Measurements from ENCODE around the gene ACSM2A. TPM values are rescaled to one million over a fixed set of nuclear protein-coding genes. Genes with fewer than 3 reads are reported as not detected.
"Not testable (repeated sequence)": the region's sequence is repeated elsewhere in the genome, so short reads cannot be mapped to it uniquely, and the experiment has no call there.

ACSM2A gene
- total RNA-seq (under 1 TPM in 1 of 4 donors, not detected in 3; 0.49 TPM), polyA plus RNA-seq (1 to 10 TPM in 1 of 3 donors, under 1 TPM in 1, not detected in 1; 0.06 to 1.2 TPM)

- H3K36me3 ChIP-seq; H3K4me3 ChIP-seq; H3K27ac ChIP-seq; H3K9me3 ChIP-seq; H3K27me3 ChIP-seq; intact Hi-C loops (cut with DNase I); DNase-seq; H3K4me1 ChIP-seq: not testable (repeated sequence)
- WGBS, 2 donors, result 55 to 76% methylated on average over 1 of the region's 1 CpG
These were observed at the start of gene ACSM2A for GRCh38 chr16:20451364-20451763. Gene ACSM2A, plus strand, starts transcription at chr16:20451521. Its CDS starts 8,594 bp downstream, at chr16:20460115.

DNA sequence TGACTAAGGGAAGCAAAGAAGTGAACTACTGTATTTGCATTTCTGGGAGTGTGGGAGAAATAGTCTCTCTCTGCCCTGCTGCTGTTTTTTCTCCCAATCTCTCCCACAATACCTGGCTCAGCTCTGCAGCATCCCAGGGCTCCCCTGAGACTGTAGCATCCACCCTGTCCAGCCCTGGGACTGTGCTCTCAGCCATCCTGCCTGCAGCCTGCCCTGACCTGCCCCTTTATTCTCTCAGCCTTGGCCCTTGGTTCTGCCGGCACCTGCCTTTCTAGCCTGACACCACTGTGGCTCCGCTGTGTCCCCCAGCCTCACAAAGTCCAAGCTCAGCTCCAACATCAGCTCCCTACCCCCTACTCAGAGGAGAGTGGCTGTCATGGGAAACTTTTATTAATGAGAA, 48.7 kb upstream of the ACSM2A start:
- H3K27ac ChIP-seq, result no peak overlapping the region

GRCh38 chr16:20404637-20405036, 46.7 kb upstream of the ACSM2A start, which contains the start of gene PDILT:
Gene PDILT, minus strand, starts transcription at chr16:20404737. Its CDS starts 5,437 bp downstream, at chr16:20399300.
- H3K4me1 ChIP-seq, result no peaks in the 10 kb centered on the region
- TF ChIP-seq POLR2A (IDR thresholded peaks at IDR 0.05) (no peak), CTCF (IDR thresholded peaks at IDR 0.05) (no peak), EP300 (IDR thresholded peaks at IDR 0.05) (no peak), POLR2AphosphoS5 (IDR thresholded peaks at IDR 0.05) (no peak)

More for the DNA sequence above, 48.7 kb upstream of the ACSM2A start:
- H3K27me3 ChIP-seq, result no peaks in the 10 kb centered on the region
- no peaks in the 10 kb centered on the region for H3K9me3 ChIP-seq
- intact Hi-C loops (cut with DNase I), result no loop called here
- no peaks in the 10 kb centered on the region for H3K36me3 ChIP-seq
- 92 to 98% methylated on average over 2 of the region's 2 CpGs for WGBS, 2 donors
- no peak for DNase-seq
- no peak overlapping the region for H3K4me3 ChIP-seq
- no peaks in the 10 kb centered on the region for H3K4me1 ChIP-seq
- no peak for TF ChIP-seq CTCF (IDR thresholded peaks at IDR 0.05)

GRCh38 chr16:20409398-20410120, 41.8 kb upstream of the ACSM2A start, which contains the start of gene ACSM5:
Gene ACSM5, plus strand, starts transcription at chr16:20409534. Its CDS starts 1,951 bp downstream, at chr16:20411485.
- no peaks in the 10 kb centered on the region for H3K27me3 ChIP-seq
- intact Hi-C loops (cut with DNase I), result no loop called here
- no peaks in the 10 kb centered on the region for H3K9me3 ChIP-seq
- H3K4me1 ChIP-seq, result no peaks in the 10 kb centered on the region
- DNase-seq, result peak; percentile 86
- H3K4me3 ChIP-seq, result peak within 1 kb of the TSS in 1 of 4 donors; percentile 13
- 82 to 83% methylated on average over 6 of the region's 6 CpGs for WGBS, 2 donors
- no peaks in the 10 kb centered on the region for H3K36me3 ChIP-seq
- peak in 3 of 4 donors; percentile 7 to 53 (median 40) for TF ChIP-seq POLR2AphosphoS5 (IDR thresholded peaks at IDR 0.05)
- no peak for TF ChIP-seq CTCF (IDR thresholded peaks at IDR 0.05)
- peak within 1 kb of the TSS in 3 of 4 donors; percentile 19 to 31 (median 31) for H3K27ac ChIP-seq

More at GRCh38 chr16:20404637-20405036, 46.7 kb upstream of the ACSM2A start, which contains the start of gene PDILT:
- H3K27ac ChIP-seq, result no peak within 1 kb of the TSS
- intact Hi-C loops (cut with DNase I), result no loop called here
- H3K4me3 ChIP-seq, result no peak within 1 kb of the TSS
- H3K36me3 ChIP-seq, result no peaks in the 10 kb centered on the region
- no peaks in the 10 kb centered on the region for H3K27me3 ChIP-seq
- DNase-seq, result no peak
- 78 to 88% methylated on average over 2 of the region's 2 CpGs for WGBS, 2 donors
- H3K9me3 ChIP-seq, result no peaks in the 10 kb centered on the region

GRCh38 chr16:20410121-20410723, 41.1 kb upstream of the ACSM2A start:
- Histone ChIP-seq H3K4me1 (no peaks in the 10 kb centered on the region), H3K27me3 (no peaks in the 10 kb centered on the region), H3K9me3 (no peaks in the 10 kb centered on the region), H3K36me3 (no peaks in the 10 kb centered on the region), H3K27ac (peak overlapping the region in 2 of 4 donors; percentile 8 to 19), H3K4me3 (peak overlapping the region in 1 of 4 donors; percentile 13)
- TF ChIP-seq CTCF (IDR thresholded peaks at IDR 0.05) (no peak), POLR2AphosphoS5 (IDR thresholded peaks at IDR 0.05) (no peak), EP300 (IDR thresholded peaks at IDR 0.05) (no peak), POLR2A (IDR thresholded peaks at IDR 0.05) (no peak)
- 63 to 67% methylated on average over 6 of the region's 6 CpGs for WGBS, 2 donors
- intact Hi-C loops (cut with DNase I), result no loop called here
- no peak for DNase-seq
